ENCODE measurements around the gene PIGT. TPM values are rescaled to one million over a fixed set of nuclear protein-coding genes. Genes with fewer than 3 reads are reported as not detected.

PIGT gene
- total RNA-seq, 1 donor from 2014 or later = 142 TPM

DNA sequence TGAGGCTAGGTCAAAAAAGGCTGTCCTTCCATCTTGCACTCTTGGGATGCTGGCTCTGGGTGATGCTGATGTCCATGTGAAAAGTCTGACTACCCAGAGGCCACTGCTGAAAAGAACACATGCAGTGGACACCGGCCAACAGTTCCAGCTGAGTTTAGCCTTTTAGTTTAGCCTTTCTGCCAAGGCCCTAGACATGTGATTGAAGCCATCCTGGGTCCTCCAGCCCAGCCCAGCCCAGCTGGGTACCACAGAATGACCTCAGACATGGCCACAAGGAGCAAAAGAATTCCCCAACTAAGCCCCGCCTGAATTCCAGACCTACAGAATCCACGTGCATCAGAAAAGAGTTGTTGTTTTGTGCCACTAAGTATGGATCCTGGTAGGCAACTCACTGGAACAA, 17.4 kb downstream of the PIGT start:
- Histone ChIP-seq H3K4me3 (no peak overlapping the region), H3K27me3 (no peaks in the 10 kb centered on the region), H3K9me3 (no peaks in the 10 kb centered on the region), H3K36me3 (no peaks in the 10 kb centered on the region), H3K27ac (peak overlapping the region; percentile 31 to 56), H3K4me1 (peaks cover 0 to 3% of the 10 kb centered on the region in 2 donors)
- DNase-seq (ENCODE audit: low spot score in 2 of 2) = peak in 1 of 2 donors; percentile 71
- intact Hi-C loops (cut with DNase I) = no loop called here
- no peak for TF ChIP-seq CTCF (IDR thresholded peaks at IDR 0.05)

DNA sequence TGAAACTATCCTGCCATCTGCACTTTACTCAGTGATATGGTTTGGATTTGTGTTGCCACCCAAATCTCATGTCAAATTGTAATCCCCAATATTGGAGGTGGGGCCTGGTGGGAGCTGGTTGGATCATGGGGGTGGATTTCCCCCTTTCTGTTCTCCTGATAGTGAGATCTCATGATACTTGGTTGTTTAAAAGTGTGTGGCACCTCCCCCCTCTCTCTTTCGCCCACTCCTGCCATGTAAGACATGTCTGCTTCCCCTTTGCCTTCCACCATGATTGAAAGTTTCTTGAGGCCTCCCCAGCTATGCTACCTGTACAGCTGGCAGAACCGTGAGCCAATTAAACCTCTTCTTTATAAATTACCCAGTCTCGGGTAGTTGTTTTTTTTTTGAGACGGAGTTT, 18.0 kb downstream of the PIGT start:
- no peak for TF ChIP-seq CTCF (IDR thresholded peaks at IDR 0.05)
- H3K36me3 ChIP-seq = no peaks in the 10 kb centered on the region
- H3K27me3 ChIP-seq = no peaks in the 10 kb centered on the region
- intact Hi-C loops (cut with DNase I) = no loop called here
- H3K4me1 ChIP-seq = peaks cover 0 to 3% of the 10 kb centered on the region in 2 donors
- no peak overlapping the region for H3K4me3 ChIP-seq
- peak overlapping the region; percentile 31 to 56 for H3K27ac ChIP-seq
- DNase-seq (ENCODE audit: low spot score in 2 of 2) = no peak
- no peaks in the 10 kb centered on the region for H3K9me3 ChIP-seq

DNA sequence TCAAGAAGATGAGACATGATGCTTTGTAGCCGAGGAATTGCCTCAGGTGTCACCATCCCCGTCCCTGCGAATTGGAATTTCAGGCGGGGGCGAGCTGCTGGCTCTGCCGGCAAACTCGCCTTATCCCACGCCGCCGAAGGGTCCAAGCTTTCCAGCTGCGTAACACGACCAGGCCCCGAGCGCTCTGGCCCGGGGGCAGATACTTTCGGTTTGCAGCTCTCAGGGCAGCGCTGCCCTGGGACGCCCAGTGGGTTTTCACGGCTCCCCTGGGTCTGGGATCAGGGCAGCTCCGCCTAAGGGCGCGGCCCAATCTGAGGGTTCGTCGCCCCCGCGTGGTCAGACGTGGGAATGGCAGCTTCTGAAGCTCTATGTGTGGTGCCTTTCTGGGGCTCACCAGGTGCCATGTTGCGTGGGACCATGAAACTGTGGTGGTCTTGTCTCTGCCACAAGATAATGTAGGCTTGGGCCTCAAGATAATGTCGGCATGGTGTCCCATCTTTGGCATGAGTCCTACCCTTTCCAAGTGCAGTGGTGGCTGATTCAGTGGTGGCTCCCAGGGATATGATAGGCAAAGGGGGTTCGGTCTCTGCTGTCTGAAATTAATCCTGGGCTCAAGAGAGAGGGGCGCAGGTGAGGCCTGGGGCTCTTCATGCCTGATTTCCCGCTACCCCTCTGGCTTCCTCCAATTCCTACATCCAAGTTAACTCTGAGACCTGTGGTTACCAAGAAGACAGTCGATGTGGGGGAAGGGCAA, 21.0 kb downstream of the PIGT start:
- no peaks in the 10 kb centered on the region for H3K27me3 ChIP-seq
- peaks cover 0 to 3% of the 10 kb centered on the region in 2 donors for H3K4me1 ChIP-seq
- DNase-seq (ENCODE audit: low spot score in 2 of 2) = peak; percentile 43 to 94
- peak overlapping the region; percentile 60 to 86 for H3K4me3 ChIP-seq
- peak overlapping the region; percentile 84 to 92 for H3K27ac ChIP-seq
- H3K9me3 ChIP-seq = no peaks in the 10 kb centered on the region
- intact Hi-C loops (cut with DNase I) = loop anchor here (1.0 to 2.0 kb wide), 6 partner anchors 20 to 334 kb away; partner anchors contain the start of genes PIGT and SYS1
- H3K36me3 ChIP-seq = no peaks in the 10 kb centered on the region
- peak; percentile 92 to 99 (median 94) for TF ChIP-seq CTCF (IDR thresholded peaks at IDR 0.05)

DNA sequence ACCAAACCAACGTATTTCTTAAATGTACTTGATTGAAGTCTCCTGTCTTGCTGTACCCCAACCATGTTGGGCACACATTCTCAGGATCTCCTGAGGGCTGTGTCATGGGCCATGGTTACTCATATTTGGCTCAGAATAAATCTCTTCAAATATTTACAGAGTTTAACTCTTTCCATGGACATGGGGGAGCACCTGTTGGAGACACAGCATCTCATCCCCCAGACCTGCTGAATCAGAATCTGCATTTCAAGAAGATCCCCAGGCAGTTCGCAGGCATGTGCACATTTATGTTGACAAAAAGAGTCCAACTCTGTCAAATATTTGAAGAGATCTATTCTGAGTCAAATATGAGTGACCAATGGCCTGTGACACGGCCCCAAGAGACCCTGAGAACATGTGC, 24.5 kb downstream of the PIGT start:
- Histone ChIP-seq H3K4me1 (peaks cover 0 to 3% of the 10 kb centered on the region in 2 donors), H3K9me3 (no peaks in the 10 kb centered on the region), H3K27me3 (no peaks in the 10 kb centered on the region), H3K36me3 (no peaks in the 10 kb centered on the region), H3K4me3 (no peak overlapping the region), H3K27ac (no peak overlapping the region)
- no peak for TF ChIP-seq CTCF (IDR thresholded peaks at IDR 0.05)
- no peak for DNase-seq (ENCODE audit: low spot score in 2 of 2)
- intact Hi-C loops (cut with DNase I) = no loop called here

DNA sequence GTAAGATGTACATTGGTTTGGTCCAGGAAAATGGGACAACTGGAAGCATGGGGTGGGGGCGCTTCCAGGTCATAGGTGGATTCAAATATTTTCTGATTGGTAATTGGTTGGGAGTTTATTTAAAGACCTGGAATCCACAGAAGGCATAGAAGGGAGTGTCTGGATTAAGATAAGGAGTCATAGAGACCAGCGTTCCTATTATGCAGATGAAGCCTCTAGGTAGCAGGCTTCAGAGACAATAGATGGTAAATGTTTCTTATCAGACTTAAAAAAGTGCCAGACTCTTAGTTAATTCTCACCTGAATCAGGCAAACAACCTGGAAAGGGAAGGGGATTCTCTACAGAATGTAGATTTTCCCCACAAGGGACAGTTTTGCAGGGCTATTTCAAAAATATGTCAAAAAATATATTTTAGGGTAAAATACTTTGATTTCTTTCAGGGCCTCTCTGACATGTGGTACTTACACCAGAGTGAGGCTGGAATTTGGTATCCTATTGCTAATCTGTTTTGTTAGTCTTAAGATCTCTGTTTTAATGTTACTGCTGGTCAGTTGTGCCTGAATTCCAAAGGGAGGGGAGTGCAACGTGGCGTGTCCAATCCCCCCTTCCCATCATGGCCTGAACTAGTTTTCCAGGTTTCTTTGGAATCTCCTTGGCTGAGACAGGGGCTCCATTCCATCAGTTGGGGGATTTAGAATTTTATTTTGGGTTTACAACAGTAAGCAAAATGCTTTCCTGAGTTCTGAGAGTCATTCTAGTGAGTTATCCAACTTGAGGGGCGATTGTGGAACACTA, 25.1 kb downstream of the PIGT start:
- DNase-seq (ENCODE audit: low spot score in 2 of 2) = no peak
- H3K9me3 ChIP-seq = no peaks in the 10 kb centered on the region
- no peaks in the 10 kb centered on the region for H3K36me3 ChIP-seq
- intact Hi-C loops (cut with DNase I) = no loop called here
- H3K4me3 ChIP-seq = no peak overlapping the region
- H3K27me3 ChIP-seq = no peaks in the 10 kb centered on the region
- H3K4me1 ChIP-seq = peaks cover 0 to 3% of the 10 kb centered on the region in 2 donors
- H3K27ac ChIP-seq = no peak overlapping the region
- TF ChIP-seq CTCF (IDR thresholded peaks at IDR 0.05) = no peak
